ENCODE measurements around the gene KCNT1. TPM values are rescaled to one million over a fixed set of nuclear protein-coding genes. Genes with fewer than 3 reads are reported as not detected.

The KCNT1 gene
- total RNA-seq, 1 donor from 2014 or later: not detected

DNA sequence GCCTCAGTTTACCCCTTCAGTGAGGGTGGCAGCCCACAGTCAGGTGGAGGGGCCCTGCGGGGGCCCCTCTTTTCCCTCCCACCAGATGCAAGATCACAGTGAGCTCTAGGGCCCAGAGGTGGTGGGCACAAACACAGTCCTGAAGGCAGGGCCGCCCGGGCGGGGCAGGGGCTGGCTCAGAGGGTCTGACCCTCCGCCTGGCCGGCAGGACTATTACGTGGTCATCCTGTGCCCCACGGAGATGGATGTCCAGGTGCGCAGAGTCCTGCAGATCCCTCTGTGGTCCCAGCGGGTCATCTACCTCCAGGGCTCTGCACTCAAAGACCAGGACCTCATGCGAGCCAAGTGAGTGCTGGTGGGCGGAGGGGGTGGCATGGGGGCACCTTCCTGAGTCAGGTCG lies 63.4 kb downstream of the KCNT1 start:
- DNase-seq (ENCODE audit: low read depth) (no peak), FAIRE-seq (no peak)
- Histone ChIP-seq H3K27me3 (ENCODE audit: control insufficient read depth, insufficient read depth, low read length) (no peaks in the 10 kb centered on the region), H3K4me3 (ENCODE audit: low read depth, low read length) (no peak overlapping the region), H3K36me3 (ENCODE audit: control insufficient read depth, insufficient read depth, low read length) (no peaks in the 10 kb centered on the region)
- TF ChIP-seq, protein P1, sequence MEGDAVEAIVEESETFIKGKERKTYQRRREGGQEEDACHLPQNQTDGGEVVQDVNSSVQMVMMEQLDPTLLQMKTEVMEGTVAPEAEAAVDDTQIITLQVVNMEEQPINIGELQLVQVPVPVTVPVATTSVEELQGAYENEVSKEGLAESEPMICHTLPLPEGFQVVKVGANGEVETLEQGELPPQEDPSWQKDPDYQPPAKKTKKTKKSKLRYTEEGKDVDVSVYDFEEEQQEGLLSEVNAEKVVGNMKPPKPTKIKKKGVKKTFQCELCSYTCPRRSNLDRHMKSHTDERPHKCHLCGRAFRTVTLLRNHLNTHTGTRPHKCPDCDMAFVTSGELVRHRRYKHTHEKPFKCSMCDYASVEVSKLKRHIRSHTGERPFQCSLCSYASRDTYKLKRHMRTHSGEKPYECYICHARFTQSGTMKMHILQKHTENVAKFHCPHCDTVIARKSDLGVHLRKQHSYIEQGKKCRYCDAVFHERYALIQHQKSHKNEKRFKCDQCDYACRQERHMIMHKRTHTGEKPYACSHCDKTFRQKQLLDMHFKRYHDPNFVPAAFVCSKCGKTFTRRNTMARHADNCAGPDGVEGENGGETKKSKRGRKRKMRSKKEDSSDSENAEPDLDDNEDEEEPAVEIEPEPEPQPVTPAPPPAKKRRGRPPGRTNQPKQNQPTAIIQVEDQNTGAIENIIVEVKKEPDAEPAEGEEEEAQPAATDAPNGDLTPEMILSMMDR (IDR thresholded peaks at IDR 0.05; ENCODE audit: insufficient read depth, low read length, severe bottlenecking): no peak

DNA sequence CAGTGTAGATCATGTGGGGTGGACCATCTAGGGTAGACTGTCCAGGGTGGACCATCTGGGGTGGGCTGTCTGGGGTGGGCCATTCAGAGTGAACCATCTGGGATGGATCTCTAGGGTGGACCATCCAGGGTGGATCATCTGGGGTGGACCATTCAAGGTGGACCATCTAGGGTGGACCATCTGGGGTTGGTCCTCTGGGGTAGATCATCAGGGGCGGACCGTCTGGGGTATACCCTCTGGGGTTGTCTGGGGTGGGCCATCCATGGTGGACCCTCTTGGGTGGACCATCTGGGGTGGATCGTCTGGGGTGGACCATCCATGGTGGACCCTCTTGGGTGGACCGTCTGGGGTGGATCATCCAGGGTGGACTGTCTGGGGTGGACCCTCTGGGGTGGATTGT lies 64.3 kb downstream of the KCNT1 start:
- no peaks in the 10 kb centered on the region for H3K27me3 ChIP-seq (ENCODE audit: control insufficient read depth, insufficient read depth, low read length)
- no peaks in the 10 kb centered on the region for H3K36me3 ChIP-seq (ENCODE audit: control insufficient read depth, insufficient read depth, low read length)
- TF ChIP-seq, protein P1 (IDR thresholded peaks at IDR 0.05; ENCODE audit: insufficient read depth, low read length, severe bottlenecking): no peak
- FAIRE-seq: no peak
- no peak overlapping the region for H3K4me3 ChIP-seq (ENCODE audit: low read depth, low read length)
- DNase-seq (ENCODE audit: low read depth): no peak

DNA sequence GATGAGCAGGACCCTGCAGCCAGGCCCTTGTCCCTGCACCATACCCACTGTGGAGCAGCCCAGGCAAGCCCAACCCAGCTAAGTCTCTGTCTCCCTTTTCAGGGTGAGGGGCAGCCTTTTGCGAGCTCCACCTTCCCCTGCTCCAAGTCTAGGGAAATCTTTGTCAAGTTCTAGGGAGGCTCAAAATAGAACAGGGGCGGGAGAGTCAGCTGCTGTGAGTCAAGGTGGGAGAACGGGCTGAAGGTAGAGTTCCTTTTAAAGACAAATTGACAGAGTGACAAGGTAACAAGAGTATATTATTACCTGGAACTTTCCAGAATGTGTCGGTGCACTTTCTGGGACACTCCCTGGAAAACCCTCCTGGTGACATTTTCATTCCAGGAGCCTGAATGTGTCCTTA lies 64.7 kb downstream of the KCNT1 start:
- FAIRE-seq: no peak
- no peak for DNase-seq (ENCODE audit: low read depth)
- TF ChIP-seq, protein P1 (IDR thresholded peaks at IDR 0.05; ENCODE audit: insufficient read depth, low read length, severe bottlenecking): no peak
- H3K4me3 ChIP-seq (ENCODE audit: low read depth, low read length): no peak overlapping the region
- H3K36me3 ChIP-seq (ENCODE audit: control insufficient read depth, insufficient read depth, low read length): no peaks in the 10 kb centered on the region
- no peaks in the 10 kb centered on the region for H3K27me3 ChIP-seq (ENCODE audit: control insufficient read depth, insufficient read depth, low read length)

DNA sequence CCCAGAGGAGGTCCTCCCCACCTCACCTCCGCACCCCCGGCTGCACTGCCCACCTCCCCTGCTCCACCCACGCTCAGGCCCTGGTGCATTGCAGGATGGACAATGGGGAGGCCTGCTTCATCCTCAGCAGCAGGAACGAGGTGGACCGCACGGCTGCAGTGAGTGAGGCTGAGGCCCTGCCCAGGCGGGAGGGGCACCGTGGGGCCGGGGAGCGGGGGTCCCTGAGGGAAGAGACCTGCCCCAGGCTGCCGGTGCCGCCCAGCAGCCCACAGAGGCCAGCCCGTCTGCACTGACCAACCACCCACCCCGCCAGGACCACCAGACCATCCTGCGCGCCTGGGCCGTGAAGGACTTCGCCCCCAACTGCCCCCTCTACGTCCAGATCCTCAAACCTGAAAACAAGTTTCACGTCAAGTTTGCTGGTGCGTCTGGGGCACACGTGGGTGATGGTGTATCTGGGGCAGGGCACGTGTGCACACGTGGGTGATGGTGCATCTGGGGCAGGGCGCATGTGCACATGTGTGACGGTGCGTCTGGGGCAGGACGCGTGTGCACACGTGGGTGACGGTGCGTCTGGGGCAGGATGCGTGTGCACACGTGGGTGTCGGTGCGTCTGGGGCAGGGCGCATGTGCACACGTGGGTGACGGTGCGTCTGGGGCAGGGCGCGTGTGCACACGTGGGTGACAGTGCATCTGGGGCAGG lies 66.7 kb downstream of the KCNT1 start:
- FAIRE-seq (no peak), DNase-seq (ENCODE audit: low read depth) (no peak)
- Histone ChIP-seq H3K4me3 (ENCODE audit: low read depth, low read length) (no peak overlapping the region), H3K27me3 (ENCODE audit: control insufficient read depth, insufficient read depth, low read length) (no peaks in the 10 kb centered on the region), H3K36me3 (ENCODE audit: control insufficient read depth, insufficient read depth, low read length) (no peaks in the 10 kb centered on the region)
- TF ChIP-seq, protein P1 (IDR thresholded peaks at IDR 0.05; ENCODE audit: insufficient read depth, low read length, severe bottlenecking): no peak

DNA sequence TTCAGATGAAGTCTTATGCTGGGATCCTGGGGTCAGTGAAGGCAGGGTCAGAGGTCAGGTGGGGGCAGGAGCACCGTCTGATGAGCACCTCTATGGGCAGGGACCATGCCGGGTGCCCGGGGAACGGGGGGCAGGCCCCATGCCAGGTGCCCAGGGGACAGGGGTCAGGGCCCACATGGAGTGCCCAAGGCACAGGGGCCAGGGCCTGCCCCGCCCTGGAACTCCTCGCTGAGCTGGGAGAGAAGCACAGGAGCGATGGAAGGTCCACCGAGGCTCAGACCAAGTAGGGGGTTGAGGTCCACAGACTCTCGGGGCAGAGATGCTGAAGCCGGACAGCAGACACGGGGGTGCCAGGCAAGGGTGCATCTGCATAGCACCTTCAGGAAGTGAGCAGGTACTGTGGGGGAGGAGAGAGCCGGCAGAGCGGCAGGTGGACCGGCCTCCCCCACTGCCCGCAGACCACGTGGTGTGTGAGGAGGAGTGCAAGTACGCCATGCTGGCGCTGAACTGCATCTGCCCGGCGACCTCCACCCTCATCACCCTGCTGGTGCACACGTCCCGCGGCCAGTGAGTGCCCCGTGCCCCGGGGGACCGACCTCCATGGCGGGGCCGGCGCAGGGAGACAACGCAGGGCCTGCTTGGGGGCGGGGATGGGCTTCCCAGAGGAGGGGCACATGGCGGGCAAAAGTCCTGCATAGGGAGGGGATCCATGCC lies 67.7 kb downstream of the KCNT1 start:
- FAIRE-seq (no peak), DNase-seq (ENCODE audit: low read depth) (no peak)
- Histone ChIP-seq H3K4me3 (ENCODE audit: low read depth, low read length) (no peak overlapping the region), H3K27me3 (ENCODE audit: control insufficient read depth, insufficient read depth, low read length) (no peaks in the 10 kb centered on the region), H3K36me3 (ENCODE audit: control insufficient read depth, insufficient read depth, low read length) (no peaks in the 10 kb centered on the region)
- TF ChIP-seq, protein P1 (IDR thresholded peaks at IDR 0.05; ENCODE audit: insufficient read depth, low read length, severe bottlenecking): no peak

All from bronchial epithelial cell (primary cell).